ENCODE results near the gene A1CF. TPM values are rescaled to one million over a fixed set of nuclear protein-coding genes. Genes with fewer than 3 reads are reported as not detected.
"Not testable (repeated sequence)": the region's sequence is repeated elsewhere in the genome, so short reads cannot be mapped to it uniquely, and the experiment has no call there.

Gene A1CF
- total RNA-seq, 2 donors from 2014 or later: 38.9 to 64.3 TPM

DNA sequence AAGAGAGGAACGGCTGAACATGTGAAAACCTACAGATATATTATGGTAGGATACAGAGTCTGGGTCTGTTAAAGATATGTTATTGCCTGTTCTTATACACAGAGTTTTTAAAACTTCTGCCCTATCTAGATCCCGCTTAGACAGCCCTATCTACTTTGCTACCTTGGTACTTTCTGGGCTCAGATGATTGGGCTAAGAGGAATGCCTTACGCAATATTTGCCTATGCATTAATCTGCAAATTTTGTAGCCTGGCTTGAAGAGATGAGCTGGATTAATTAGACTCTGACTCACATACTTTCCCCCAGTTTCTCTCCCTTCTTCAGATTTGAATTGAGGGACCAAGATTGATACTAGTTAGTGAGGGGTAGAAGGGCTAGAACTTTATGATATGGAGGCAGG lies 33.6 kb upstream of the A1CF start:
- Histone ChIP-seq H3K9me3 (no peaks in the 10 kb centered on the region), H3K27ac (no peak overlapping the region), H3K27me3 (no peaks in the 10 kb centered on the region), H3K9ac (ENCODE audit: low read depth in 2 of 2, low read length in 2 of 2) (no peak overlapping the region), H3K4me3 (no peak overlapping the region), H3K36me3 (no peaks in the 10 kb centered on the region), H3K4me1 (no peaks in the 10 kb centered on the region)
- TF ChIP-seq, protein P1, sequence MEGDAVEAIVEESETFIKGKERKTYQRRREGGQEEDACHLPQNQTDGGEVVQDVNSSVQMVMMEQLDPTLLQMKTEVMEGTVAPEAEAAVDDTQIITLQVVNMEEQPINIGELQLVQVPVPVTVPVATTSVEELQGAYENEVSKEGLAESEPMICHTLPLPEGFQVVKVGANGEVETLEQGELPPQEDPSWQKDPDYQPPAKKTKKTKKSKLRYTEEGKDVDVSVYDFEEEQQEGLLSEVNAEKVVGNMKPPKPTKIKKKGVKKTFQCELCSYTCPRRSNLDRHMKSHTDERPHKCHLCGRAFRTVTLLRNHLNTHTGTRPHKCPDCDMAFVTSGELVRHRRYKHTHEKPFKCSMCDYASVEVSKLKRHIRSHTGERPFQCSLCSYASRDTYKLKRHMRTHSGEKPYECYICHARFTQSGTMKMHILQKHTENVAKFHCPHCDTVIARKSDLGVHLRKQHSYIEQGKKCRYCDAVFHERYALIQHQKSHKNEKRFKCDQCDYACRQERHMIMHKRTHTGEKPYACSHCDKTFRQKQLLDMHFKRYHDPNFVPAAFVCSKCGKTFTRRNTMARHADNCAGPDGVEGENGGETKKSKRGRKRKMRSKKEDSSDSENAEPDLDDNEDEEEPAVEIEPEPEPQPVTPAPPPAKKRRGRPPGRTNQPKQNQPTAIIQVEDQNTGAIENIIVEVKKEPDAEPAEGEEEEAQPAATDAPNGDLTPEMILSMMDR (IDR thresholded peaks at IDR 0.05): no peak
- DNase-seq: no peak
- intact Hi-C loops (cut with DNase I): no loop called here

DNA sequence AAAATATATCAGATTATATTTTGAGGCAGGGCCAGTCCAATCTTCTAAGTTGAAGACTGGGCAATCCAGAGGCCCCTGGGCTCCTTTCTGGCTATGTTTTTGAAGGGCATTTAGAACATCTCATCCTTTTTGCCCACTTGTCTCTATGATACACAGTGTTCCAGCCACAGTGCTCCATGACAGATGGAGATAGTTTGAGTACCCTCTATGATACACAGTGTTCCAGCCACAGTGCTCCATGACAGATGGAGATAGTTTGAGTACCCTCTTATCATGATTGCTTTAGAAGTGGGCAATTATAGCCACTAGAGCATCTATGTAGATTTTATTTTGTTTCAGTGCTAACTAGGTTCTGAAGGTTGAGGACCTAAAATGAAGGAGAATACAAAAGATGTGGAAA lies 33.1 kb upstream of the A1CF start:
- no peak for DNase-seq
- Histone ChIP-seq H3K36me3 (no peaks in the 10 kb centered on the region), H3K27me3 (no peaks in the 10 kb centered on the region), H3K4me3 (no peak overlapping the region), H3K9me3 (no peaks in the 10 kb centered on the region), H3K4me1 (no peaks in the 10 kb centered on the region), H3K9ac (ENCODE audit: low read depth in 2 of 2, low read length in 2 of 2) (no peak overlapping the region), H3K27ac (no peak overlapping the region)
- TF ChIP-seq, protein P1 (IDR thresholded peaks at IDR 0.05): no peak
- intact Hi-C loops (cut with DNase I): no loop called here

DNA sequence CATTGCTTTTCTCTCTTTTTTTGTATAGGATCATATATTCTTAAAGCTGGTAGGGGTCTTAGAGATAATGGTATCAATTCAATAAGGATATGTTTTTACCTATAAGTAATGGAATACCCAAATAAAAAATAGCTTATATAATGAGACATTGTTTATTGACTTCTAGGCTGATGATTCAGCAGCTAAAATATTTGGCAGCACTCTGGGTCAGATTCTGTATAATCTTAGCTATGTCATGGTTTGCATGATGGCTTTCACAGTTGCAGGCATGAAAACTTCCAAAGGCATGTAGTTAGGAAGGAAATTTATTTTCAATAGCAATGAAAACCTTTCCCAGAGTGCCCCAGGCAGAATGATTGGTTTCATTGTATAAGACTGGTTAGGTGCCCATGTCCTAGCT lies 32.1 kb upstream of the A1CF start:
- Histone ChIP-seq H3K9ac (ENCODE audit: low read depth in 2 of 2, low read length in 2 of 2) (no peak overlapping the region), H3K27ac (no peak overlapping the region), H3K36me3 (no peaks in the 10 kb centered on the region), H3K9me3 (no peaks in the 10 kb centered on the region), H3K4me1 (no peaks in the 10 kb centered on the region), H3K4me3 (no peak overlapping the region), H3K27me3 (no peaks in the 10 kb centered on the region)
- intact Hi-C loops (cut with DNase I): no loop called here
- DNase-seq: no peak
- TF ChIP-seq, protein P1 (IDR thresholded peaks at IDR 0.05): no peak

DNA sequence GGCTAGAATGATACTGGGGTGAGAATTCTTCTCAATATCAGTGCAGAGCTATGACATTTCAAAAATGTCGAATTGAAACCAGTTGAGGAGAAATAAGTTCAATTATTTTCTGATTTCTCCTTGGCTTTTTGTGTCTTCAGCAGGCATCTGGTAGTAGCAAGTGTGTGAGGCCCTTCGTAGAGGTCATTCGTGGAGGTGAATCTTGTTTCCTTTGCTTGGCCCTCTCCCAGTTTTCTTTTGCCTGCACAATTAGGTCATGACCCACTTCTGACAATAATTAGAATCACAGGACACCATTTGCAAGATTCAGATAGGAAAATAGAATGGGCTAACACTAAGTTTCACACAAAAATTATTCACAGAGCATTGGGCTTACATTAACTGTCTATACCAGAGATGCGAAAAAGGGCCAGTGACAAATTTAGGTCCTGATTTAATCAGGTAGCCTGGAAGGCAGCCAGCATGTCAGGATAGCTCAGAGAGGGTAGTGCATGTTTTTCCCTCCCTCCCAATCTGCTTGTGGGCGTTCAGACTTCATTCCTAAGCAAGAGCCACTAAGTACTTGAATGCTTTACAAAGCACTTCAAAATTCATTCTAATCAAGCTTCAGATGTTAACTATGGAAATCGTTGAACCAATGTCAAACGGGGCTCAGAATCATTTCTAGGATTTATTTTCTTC lies 24.0 kb upstream of the A1CF start:
- Histone ChIP-seq H3K36me3 (no peaks in the 10 kb centered on the region), H3K27ac (no peak overlapping the region), H3K4me3 (no peak overlapping the region), H3K9ac (ENCODE audit: low read depth in 2 of 2, low read length in 2 of 2) (no peak overlapping the region), H3K27me3 (no peaks in the 10 kb centered on the region), H3K9me3 (no peaks in the 10 kb centered on the region), H3K4me1 (no peaks in the 10 kb centered on the region)
- TF ChIP-seq, protein P1 (IDR thresholded peaks at IDR 0.05): no peak
- DNase-seq: no peak
- intact Hi-C loops (cut with DNase I): no loop called here

- Histone ChIP-seq H3K4me1 (no peaks in the 10 kb centered on the region), H3K27me3 (no peaks in the 10 kb centered on the region), H3K27ac (no peak overlapping the region), H3K9ac (ENCODE audit: low read depth in 2 of 2, low read length in 2 of 2) (no peak overlapping the region), H3K9me3 (no peaks in the 10 kb centered on the region), H3K4me3 (no peak overlapping the region), H3K36me3 (no peaks in the 10 kb centered on the region)
- TF ChIP-seq, protein P1 (IDR thresholded peaks at IDR 0.05): no peak
- intact Hi-C loops (cut with DNase I): no loop called here
- DNase-seq: no peak
These were observed 22.9 kb upstream of the A1CF start for GRCh38 chr10:50908366-50908765.

- H3K9me3 ChIP-seq; H3K4me3 ChIP-seq; intact Hi-C loops (cut with DNase I); H3K4me1 ChIP-seq; H3K27me3 ChIP-seq; DNase-seq; H3K9ac ChIP-seq (ENCODE audit: low read depth in 2 of 2, low read length in 2 of 2); H3K27ac ChIP-seq; H3K36me3 ChIP-seq: not testable (repeated sequence)
These were observed 20.4 kb upstream of the A1CF start for GRCh38 chr10:50905797-50906196.
